ENCODE measurements around the gene GCNT1. TPM values are rescaled to one million over a fixed set of nuclear protein-coding genes. Genes with fewer than 3 reads are reported as not detected.

GCNT1 gene
- 1 to 10 TPM in 1 of 2 donors, under 1 TPM in 1; 1.00 to 1.7 TPM for total RNA-seq

DNA sequence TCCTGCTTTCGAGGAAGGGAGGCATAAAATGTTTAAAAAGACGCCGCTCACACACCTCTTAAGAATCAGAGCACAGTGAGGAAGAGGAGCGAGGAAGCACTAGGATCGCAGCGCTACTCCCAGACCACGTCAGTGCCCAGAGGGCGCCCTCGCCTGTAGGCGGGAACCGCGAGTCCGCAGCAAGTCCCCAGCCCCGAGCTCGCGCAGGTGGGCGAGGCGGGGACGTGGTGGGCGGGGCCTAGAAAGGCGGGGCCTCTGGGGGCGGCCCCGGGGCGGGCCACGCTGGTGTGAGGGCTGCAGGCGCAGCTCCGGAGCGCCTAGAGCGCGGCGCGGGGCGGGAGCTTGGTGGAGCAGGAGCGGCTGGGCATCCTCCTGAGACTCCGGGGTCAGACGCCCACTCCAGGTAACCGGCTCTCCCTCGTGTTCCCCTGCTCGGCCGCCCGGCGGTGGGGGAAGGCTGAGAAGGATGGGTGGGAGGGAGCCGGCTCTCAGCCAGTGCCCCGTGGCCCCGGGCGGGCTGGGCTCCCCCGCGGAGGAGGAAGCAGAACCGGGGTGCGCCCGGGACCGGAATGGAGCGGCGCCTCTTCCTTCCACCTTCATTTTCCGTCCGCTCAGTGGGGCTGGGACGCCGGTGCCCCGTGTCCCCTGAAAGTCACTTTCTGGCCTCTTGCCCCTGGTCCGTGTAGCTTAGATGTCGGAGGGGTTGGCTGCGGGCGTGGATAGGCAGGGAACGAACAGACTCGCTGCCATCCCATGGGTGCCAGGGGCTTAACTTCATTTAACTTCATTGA lies at the start of gene GCNT1:
TSS of gene GCNT1 (plus strand) at position 280 of the 791 bp plus-strand sequence. CDS start 43,200 bp downstream, outside the sequence.

Other genes with a start within 250 kb of the GCNT1 start
- gene RFK, start 64.8 kb upstream of the GCNT1 start, total RNA-seq, result 10 to 100 TPM; 36.8 to 42.3 TPM